Stimulated activated CD8-positive, alpha-beta memory T cell treated with anti-CD3 and anti-CD28 coated beads, Interleukin-4, amount 100 ng/mL, for 24 hours (primary cell): Measurements from ENCODE around the gene RTL1.

Experiments used
- DNase-seq: peaks from one replicate; pipeline ENCODE4 v3.0.0-alpha.2; 2020; ENCODE audit warnings: low read depth

Gene RTL1

GRCh38 chr14:100866666-100867630 is 36.6 kb downstream of the RTL1 start:
- DNase-seq: no peak

GRCh38 chr14:100865682-100866591 is 37.6 kb downstream of the RTL1 start:
- no peak for DNase-seq

- DNase-seq: no peak
Measured at GRCh38 chr14:100864960-100865681, 38.4 kb downstream of the RTL1 start.

GRCh38 chr14:100864206-100864605 is 39.3 kb downstream of the RTL1 start:
- DNase-seq: no peak

- no peak for DNase-seq
Measured at GRCh38 chr14:100862793-100863192, 40.7 kb downstream of the RTL1 start.

- DNase-seq: no peak
Measured at GRCh38 chr14:100862277-100862676, 41.2 kb downstream of the RTL1 start.

- no peak for DNase-seq
Measured at GRCh38 chr14:100861937-100862247, 41.6 kb downstream of the RTL1 start.

GRCh38 chr14:100861188-100861936 is 42.2 kb downstream of the RTL1 start:
- no peak for DNase-seq

GRCh38 chr14:100860556-100861187 is 42.9 kb downstream of the RTL1 start:
- DNase-seq: no peak

- DNase-seq: no peak
Measured at GRCh38 chr14:100859781-100860180, 43.7 kb downstream of the RTL1 start.

- DNase-seq: no peak
Measured at GRCh38 chr14:100858838-100859220, 44.7 kb downstream of the RTL1 start.

GRCh38 chr14:100857923-100858837 is 45.3 kb downstream of the RTL1 start:
- DNase-seq: no peak

GRCh38 chr14:100857233-100857922 is 46.1 kb downstream of the RTL1 start:
- no peak for DNase-seq

- DNase-seq: no peak
Measured at GRCh38 chr14:100856056-100856950, 47.2 kb downstream of the RTL1 start.

- DNase-seq: no peak
Measured at GRCh38 chr14:100855256-100855930, 48.1 kb downstream of the RTL1 start.

GRCh38 chr14:100854435-100854834 is 49.1 kb downstream of the RTL1 start:
- DNase-seq: no peak

GRCh38 chr14:100851946-100852620 is 51.4 kb downstream of the RTL1 start:
- no peak for DNase-seq
